Right lung (tissue), 5 donors: ENCODE results near the gene AEBP1. TPM values are rescaled to one million over a fixed set of nuclear protein-coding genes. Genes with fewer than 3 reads are reported as not detected.

Experiments used
- DNase-seq, 2 donors: peaks; one replicate each; pipeline ENCODE4 v3.0.0-alpha.2; 2013
- polyA plus RNA-seq, 5 donors: library from polyadenylated mRNA; unstranded; fragments of 120-200 nt; gene quantifications; one replicate each; pipeline versions ENCODE4 v1.2.1 to v1.2.3, GENCODE V29; 2013; ENCODE audit warnings: inconsistent platforms in 1 of 5, low replicate concordance in 1 of 5; ENCODE audit not compliant: insufficient read length in 5 of 5, insufficient read depth in 1 of 5

Gene AEBP1
- polyA plus RNA-seq, 5 donors: 40.9 to 74.4 (median 48.2) TPM

DNA sequence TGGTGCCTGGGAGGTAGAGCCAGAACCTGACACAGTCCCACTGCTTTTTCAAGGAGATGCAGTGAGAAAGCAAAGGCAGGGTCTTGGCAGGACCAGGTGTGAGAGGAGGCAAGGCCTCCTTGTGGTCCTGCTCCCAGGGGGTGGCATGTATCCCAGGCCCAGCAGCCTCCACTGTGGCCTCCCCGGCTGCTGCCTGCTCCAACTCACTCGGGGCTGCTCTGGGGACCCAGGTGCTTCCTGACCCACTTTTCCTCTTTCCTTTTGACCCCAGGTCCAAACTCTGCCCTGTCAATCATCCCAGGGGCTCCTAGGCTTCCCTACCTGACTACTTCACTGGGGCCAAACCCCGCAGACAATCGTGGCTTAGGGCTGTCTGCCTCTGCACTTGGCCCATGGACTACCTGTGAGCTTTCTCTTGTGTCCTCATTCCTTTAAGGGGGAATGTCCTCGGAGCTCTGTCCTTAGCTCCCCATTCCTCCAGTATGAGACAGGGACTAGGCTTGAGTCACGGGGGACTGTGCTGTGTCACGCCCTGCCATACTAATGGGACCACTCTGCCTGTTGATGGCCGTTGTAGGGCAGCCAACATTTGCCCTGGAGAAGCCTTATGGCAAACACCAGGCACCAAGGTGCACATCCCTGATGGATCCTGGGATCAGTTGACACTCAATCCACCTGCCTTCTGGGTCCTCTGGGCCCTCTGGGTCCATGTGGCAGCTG lies 1.1 kb upstream of the AEBP1 start:
- DNase-seq: no peak

DNA sequence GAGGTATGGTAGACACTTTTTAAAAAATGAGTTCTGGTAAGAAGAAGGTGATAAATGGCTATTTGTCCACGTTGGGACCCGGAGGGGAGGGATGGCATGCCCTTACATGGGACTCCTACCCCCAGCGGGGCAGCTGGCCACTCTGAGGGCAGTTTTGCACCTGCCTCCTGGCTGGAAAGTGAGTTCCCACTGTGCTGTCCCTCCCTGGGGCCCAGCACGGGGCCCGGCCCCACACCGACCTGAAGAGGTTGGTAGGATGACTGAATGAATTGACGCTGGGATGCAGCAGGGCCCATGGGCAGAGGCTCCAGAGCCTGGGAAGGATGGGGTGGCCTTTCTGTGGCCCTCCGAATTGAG lies 601 bp upstream of the AEBP1 start:
- DNase-seq: no peak

DNA sequence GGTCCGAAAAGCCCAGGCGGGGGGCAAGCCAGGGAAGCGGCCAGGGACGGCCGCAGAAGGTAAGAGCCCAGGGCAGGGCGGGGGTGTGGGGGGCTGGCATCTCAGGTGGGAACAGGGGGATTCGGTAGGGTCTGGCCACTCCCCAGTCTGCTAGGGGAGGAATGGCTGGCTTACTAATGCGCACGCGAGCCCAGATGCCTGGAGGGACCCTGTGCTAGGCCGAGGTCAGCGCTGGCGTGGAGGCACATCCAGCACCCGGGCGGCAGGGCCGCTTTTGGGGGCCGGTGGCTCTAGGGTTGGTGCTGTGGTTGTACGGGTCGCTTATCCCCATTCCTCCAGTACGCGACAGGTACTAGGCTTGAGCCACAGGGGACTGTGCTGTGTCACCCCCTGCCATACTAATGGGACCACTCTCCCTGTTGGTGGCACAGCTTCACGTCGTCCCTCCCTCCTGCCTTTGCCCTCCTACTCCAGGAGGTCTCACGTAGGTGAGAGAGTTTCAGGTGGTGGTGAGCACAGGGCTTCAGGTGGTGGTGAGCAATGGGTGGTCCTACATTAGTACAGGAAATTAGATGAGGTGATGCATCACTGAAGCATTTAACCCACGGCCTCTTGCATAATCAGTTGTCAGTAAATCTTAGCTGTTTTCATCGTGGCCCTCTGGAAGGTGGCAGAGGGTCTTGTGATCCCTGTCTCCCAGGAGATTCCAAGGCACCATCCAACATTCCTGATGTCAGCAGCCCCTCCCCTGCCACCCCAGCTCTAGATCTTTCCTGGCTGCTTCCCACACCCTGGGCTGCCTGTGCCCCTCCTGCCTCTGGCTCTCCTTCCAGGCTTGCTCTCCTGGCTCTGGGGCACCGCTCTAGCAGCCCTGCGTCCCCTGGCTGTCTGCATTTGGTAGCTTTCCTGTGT lies 971 bp downstream of the AEBP1 start:
- no peak for DNase-seq

DNA sequence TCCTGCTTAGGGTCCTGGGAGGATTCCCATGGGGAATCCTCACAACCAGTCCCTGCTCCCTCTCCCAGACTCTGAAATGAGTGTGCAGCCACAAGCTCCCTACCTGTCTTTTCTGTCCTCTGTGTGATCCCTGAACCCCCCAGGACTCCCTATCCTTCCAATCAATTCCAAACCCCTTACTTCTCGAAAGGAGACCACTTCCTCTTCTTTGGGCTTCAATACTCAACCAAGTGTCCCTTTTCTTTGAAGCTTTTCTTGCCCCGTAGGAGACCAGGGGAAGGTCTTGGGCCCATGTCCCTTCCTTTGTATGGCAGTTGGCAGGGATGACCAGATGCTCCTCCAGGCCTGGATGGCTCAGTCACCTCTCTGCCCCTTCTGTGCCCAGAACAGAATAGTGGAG lies 1.7 kb downstream of the AEBP1 start:
- DNase-seq: no peak

DNA sequence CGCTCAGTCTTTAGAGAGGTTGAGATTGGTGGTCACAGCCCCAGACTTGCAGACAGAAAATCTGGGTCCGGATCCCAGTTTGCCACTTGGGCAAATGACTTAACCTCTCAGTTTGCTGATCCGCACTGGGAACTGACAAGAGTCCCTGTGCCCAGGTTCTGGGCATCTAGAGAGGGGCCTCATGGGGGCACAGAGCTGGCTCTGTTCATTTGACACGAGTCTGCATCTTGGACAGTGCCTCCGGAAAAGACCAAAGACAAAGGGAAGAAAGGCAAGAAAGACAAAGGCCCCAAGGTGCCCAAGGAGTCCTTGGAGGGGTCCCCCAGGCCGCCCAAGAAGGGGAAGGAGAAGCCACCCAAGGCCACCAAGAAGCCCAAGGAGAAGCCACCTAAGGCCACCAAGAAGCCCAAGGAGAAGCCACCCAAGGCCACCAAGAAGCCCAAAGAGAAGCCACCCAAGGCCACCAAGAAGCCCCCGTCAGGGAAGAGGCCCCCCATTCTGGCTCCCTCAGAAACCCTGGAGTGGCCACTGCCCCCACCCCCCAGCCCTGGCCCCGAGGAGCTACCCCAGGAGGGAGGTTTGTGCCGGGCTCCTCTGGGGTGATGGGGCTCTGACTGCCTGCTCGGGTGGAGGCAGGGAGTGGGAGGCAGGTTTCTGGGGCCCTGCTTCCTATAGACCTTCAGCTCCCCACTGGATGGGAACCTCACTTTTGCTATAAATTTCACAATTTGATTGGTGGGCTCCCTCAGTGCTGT lies 2.3 kb downstream of the AEBP1 start:
- DNase-seq: no peak

DNA sequence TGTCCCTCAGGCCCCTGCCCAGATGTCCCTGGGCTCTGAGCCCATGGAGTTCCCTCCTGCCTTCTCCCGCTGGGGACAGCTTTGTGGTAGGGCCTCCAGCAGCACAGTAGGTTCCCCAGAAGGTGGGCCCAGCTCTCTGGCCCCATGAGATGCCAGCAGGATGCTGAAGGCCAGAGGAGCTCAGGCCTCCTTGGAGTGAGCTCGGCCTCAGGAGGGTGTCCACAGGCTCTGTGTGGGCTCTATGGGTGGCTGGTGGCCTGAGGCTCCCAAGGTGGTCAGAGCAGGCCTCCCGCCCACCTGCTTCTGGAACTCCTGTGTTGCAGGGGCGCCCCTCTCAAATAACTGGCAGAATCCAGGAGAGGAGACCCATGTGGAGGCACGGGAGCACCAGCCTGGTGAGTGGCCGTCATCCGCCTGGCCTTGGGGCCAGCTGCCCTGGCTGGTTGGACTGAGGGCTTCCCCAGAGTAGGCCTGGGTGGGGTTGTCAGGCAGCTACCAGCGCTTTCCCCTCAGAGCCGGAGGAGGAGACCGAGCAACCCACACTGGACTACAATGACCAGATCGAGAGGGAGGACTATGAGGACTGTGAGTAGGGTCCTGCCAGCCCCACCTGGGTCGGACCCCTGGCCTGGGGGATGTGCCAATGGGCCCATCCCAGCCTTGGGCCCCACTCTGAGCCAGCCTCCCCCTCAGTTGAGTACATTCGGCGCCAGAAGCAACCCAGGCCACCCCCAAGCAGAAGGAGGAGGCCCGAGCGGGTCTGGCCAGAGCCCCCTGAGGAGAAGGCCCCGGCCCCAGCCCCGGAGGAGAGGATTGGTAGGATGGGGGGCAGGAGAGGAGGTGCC lies 3.2 kb downstream of the AEBP1 start:
- no peak for DNase-seq

DNA sequence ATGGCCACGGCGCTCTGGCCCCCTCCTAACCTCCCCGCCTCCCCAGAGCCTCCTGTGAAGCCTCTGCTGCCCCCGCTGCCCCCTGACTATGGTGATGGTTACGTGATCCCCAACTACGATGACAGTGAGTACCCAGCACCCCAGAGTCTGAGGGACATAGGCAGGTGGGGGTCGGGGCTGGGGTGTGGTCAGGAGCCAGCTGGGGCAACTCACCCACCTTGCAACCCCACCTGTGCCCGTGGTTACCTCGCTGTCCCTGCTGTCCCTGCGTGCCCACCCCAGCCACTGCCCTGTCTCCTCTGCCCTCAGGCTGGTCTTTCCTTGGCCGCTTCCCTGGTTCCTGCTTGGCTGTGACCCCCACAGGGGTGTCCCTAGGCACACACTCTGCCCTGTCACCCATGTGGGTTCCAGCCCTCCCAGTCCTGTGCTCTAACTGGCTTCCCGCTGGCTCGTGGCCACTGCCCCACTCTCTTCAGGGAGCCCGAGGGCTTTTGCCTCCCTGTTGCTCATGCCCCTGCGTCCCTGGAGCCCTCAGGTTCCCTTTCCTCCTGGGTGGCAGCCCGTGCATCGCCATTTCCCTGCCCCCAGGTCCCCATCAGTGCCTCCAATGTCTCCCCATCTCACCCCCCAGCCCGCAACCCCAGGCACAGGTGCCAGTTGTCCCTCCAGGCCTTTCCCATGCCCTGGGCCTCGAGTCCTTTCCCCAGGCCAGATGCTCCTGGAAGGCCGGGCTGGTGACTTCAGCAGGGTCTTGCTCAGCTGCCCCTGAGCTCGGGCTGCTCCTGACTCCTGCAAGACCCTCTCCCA lies 4.0 kb downstream of the AEBP1 start:
- no peak for DNase-seq

DNA sequence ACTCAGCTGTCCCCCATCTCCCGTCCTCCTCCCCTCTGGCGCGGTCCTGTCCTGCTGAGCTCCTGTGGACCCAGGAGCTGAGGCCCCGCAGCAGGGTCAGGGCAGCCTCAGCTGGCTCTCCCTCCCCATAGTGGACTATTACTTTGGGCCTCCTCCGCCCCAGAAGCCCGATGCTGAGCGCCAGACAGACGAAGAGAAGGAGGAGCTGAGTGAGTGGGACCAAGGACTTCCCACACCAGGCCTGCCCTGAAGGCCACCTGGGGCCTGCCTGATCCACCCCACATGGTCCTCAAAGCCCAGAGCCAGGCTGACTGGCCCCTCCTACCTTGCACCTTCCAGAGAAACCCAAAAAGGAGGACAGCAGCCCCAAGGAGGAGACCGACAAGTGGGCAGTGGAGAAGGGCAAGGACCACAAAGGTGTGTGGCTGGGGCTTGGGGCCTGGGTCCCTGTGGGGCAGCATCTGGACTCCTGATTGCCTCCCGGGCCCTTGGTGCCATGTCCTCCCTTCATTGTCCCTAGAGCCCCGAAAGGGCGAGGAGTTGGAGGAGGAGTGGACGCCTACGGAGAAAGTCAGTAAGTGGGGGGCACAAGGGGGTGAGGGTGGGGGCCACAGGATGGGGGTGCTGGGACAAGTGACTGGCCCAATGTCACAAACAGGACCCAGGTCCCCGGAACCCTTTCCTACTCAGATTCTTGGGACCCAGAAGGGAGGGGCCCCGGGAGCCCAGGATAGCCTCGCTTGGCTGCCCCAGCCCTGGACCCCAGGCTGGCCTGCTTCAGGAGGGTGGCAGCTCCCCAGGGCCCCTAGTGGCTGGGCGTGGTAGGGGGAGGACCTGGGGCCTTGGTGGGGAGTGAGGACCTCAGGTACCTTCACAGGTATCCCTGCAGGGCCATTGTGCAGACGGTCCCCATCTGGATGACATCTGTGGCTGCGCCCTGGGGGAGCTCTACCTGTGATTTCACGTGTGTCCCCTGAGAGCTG lies 4.9 kb downstream of the AEBP1 start:
- no peak for DNase-seq

DNA sequence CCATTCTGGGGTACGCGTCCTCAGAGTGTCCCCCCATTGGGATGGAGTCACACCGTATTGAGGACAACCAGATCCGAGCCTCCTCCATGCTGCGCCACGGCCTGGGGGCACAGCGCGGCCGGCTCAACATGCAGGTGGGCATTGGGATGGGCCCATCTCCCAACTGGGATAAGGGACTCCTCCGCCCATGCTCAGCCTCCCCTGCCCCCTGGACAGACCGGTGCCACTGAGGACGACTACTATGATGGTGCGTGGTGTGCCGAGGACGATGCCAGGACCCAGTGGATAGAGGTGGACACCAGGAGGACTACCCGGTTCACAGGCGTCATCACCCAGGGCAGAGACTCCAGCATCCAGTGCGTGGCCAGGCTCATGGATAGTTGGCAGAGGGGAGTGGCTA lies 5.8 kb downstream of the AEBP1 start:
- no peak for DNase-seq

DNA sequence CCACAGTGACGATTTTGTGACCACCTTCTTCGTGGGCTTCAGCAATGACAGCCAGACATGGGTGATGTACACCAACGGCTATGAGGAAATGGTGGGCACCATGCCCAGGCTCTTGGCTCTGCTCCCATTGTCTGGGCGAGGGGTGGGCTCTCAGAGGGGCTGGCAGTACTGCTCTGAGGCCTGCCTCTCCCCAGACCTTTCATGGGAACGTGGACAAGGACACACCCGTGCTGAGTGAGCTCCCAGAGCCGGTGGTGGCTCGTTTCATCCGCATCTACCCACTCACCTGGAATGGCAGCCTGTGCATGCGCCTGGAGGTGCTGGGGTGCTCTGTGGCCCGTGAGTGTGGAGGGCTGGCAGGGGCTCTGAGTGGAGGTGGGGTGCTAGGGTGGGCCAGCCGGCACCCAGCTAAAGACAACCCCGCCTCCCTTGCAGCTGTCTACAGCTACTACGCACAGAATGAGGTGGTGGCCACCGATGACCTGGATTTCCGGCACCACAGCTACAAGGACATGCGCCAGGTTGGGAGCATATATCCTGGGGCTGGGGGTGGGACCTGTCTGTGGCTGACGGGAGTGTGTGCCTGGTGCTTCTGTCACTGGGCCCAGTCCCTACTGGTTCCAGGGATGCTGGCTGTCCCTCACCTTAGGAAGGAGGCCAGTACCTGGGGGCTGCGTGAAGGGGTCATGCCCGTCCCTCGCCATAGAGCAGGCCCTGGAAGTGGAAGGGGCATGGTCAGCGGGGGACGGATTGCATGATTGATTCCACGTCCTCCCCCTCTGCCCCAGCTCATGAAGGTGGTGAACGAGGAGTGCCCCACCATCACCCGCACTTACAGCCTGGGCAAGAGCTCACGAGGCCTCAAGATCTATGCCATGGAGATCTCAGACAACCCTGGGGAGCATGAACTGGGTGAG lies 6.8 kb downstream of the AEBP1 start:
- DNase-seq: no peak

DNA sequence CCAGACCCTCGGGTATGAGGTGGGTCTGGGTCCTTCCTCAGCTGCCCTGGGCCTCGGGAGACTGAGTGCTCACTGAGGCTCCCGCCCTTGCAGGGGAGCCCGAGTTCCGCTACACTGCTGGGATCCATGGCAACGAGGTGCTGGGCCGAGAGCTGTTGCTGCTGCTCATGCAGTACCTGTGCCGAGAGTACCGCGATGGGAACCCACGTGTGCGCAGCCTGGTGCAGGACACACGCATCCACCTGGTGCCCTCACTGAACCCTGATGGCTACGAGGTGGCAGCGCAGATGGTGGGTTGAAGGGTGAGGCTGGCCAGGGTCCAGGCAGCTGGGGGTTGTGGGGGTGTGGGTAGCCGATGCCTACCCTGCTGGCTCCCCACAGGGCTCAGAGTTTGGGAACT lies 7.6 kb downstream of the AEBP1 start:
- DNase-seq: no peak

DNA sequence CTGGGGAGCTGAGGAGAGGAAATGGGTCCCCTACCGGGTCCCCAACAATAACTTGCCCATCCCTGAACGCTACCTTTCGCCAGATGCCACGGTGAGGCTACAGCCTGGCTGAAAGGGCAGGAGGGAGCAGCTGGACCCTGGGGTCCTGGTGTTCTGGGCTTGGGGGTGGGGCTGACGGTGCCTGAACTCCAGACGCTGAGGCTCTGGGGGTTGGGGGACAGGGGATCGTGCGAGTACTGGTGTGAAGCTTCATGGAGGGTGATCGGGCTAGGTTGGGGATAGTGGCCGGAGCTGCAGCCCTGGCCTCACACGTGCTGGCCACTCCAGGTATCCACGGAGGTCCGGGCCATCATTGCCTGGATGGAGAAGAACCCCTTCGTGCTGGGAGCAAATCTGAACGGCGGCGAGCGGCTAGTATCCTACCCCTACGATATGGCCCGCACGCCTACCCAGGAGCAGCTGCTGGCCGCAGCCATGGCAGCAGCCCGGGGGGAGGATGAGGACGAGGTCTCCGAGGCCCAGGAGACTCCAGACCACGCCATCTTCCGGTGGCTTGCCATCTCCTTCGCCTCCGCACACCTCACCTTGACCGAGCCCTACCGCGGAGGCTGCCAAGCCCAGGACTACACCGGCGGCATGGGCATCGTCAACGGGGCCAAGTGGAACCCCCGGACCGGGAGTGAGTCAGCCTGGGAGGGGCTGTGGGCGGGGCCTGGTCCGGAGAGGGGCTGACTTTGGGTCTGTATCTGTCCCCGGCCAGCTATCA lies 8.3 kb downstream of the AEBP1 start:
- no peak for DNase-seq

DNA sequence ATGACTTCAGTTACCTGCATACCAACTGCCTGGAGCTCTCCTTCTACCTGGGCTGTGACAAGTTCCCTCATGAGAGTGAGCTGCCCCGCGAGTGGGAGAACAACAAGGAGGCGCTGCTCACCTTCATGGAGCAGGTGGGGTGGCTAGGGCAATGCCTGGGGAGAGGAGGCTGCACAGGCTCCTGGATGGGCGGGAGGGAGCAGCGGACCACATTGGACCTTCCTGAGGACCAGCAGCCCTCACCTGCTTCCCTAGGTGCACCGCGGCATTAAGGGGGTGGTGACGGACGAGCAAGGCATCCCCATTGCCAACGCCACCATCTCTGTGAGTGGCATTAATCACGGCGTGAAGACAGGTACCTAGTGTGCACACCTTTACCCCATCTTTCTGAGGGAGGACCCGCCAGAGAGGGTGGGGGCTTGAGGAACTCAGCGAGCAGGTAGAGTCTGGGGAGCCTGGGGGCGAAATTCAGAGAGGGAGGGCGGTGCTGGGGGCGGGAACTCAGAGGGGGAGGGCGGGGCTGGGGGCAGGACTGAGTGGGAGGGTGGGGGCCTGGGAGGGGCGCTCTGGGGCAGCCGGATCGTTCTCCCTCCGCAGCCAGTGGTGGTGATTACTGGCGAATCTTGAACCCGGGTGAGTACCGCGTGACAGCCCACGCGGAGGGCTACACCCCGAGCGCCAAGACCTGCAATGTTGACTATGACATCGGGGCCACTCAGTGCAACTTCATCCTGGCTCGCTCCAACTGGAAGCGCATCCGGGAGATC lies 9.0 kb downstream of the AEBP1 start:
- no peak for DNase-seq

DNA sequence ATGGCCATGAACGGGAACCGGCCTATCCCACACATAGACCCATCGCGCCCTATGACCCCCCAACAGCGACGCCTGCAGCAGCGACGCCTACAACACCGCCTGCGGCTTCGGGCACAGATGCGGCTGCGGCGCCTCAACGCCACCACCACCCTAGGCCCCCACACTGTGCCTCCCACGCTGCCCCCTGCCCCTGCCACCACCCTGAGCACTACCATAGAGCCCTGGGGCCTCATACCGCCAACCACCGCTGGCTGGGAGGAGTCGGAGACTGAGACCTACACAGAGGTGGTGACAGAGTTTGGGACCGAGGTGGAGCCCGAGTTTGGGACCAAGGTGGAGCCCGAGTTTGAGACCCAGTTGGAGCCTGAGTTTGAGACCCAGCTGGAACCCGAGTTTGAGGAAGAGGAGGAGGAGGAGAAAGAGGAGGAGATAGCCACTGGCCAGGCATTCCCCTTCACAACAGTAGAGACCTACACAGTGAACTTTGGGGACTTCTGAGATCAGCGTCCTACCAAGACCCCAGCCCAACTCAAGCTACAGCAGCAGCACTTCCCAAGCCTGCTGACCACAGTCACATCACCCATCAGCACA lies 9.7 kb downstream of the AEBP1 start:
- DNase-seq: no peak

DNA sequence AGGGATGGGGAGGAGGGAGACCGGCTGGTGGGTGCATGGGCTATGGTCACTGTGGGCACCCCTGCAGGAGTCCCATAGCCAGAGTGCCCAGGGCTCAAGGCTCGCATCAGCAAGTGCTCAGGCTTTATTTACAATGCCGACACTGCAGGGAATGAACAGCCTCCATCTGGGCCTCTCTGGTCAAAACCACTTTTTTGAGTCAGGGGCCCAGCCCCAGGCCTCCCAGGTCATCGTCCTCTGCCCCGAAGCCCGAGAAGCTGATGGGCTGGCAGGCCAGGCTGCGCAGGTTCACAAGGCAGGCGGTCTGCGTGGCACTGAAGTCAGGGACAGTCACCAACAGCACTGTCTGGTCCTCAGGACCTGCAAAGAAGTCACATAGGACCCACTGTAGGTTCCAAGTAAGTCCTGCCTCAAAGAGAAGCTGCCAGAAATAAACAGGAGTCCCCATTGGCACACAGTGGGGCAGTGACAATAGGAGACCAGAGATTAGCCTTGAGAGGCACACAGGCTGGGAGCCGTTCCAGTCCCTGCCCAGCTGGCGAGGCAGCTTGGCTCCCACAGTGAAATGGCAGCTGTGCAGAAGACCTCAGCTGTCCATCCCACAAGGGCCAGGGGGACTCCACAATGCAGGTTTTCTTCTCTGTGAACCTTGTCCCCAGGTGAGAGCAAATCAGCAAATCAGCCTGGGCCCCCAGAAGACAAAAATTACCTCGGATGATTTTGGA lies 10.6 kb downstream of the AEBP1 start:
- no peak for DNase-seq
